ENCODE results near the gene NFAM1.

NFAM1 gene

GRCh38 chr22:42331014-42331413 is 101.2 kb downstream of the NFAM1 start:
- H3K4me2 ChIP-seq (ENCODE audit: low read length), result no peak overlapping the region
- no peak overlapping the region for H3K4me3 ChIP-seq (ENCODE audit: low read length)
- TF ChIP-seq CTCF (IDR thresholded peaks at IDR 0.05; ENCODE audit: low read depth, low read length, poor library complexity, severe bottlenecking) (no peak), EZH2phosphoT487 (IDR thresholded peaks at IDR 0.05; ENCODE audit: borderline replicate concordance, low read length) (no peak)

More at GRCh38 chr22:42331014-42331413, 101.2 kb downstream of the NFAM1 start:
- H3K27me3 ChIP-seq (ENCODE audit: control insufficient read depth, low read length), result 0 out of 2 replicates have a peak, but pooled peaks cover 3% of the 10 kb centered on the region
- peaks cover 8% of the 10 kb centered on the region; the same call in 1 of the 2 replicates for H4K20me1 ChIP-seq (ENCODE audit: control insufficient read depth, insufficient read depth, low read depth, low read length)
- no peak overlapping the region for H3K27ac ChIP-seq (ENCODE audit: low read depth, low read length)
- H3K79me2 ChIP-seq (ENCODE audit: control insufficient read depth, low read length), result no peaks in the 10 kb centered on the region
- H3K9me2 ChIP-seq (replicated peaks; ENCODE audit: control insufficient read depth, low read length), result no peaks in the 10 kb centered on the region
- no peaks in the 10 kb centered on the region for H3K9me3 ChIP-seq (ENCODE audit: control insufficient read depth, insufficient read depth, low read length)
- peaks cover 13% of the 10 kb centered on the region for H3K4me1 ChIP-seq (ENCODE audit: control insufficient read depth, low read length)
- no peaks in the 10 kb centered on the region for H3F3A ChIP-seq (ENCODE audit: control insufficient read depth, insufficient read depth)
- no peaks in the 10 kb centered on the region for H3K36me3 ChIP-seq (ENCODE audit: control insufficient read depth, low read length)

Data from DOHH2 (cell line).